C4-2B (cell line): ENCODE measurements around the gene RSPH9.

ENCODE experiments used
- H3K27ac ChIP-seq: fragments of 450-650 bp; 2 replicates; pipeline ENCODE4 v1.5.1; 2017
- CTCF ChIP-seq: fragments of 450-650 bp; conservative IDR thresholded peaks from 2 replicates; pipeline ENCODE4 v1.5.1; 2017; ENCODE audit warnings: mild to moderate bottlenecking
- ZFX ChIP-seq: fragments of 450-650 bp; IDR thresholded peaks from 2 replicates; pipeline ENCODE4 v1.6.1; 2017

The RSPH9 gene

GRCh38 chr6:43717822-43718221, 73.0 kb downstream of the RSPH9 start:
- no peak overlapping the region for H3K27ac ChIP-seq
- TF ChIP-seq ZFX: no peak
- no peak for TF ChIP-seq CTCF

- no peak overlapping the region for H3K27ac ChIP-seq
- TF ChIP-seq CTCF: no peak
Observed at GRCh38 chr6:43718387-43719105, 73.7 kb downstream of the RSPH9 start.

GRCh38 chr6:43719511-43719910, 74.7 kb downstream of the RSPH9 start:
- no peak for TF ChIP-seq CTCF
- TF ChIP-seq ZFX: no peak
- H3K27ac ChIP-seq: no peak overlapping the region

- TF ChIP-seq ZFX (no peak), CTCF (no peak)
- no peak overlapping the region for H3K27ac ChIP-seq
Observed at GRCh38 chr6:43720999-43721398, 76.2 kb downstream of the RSPH9 start.
